ENCODE measurements around the gene ALK.

The ALK gene

GRCh38 chr2:29430382-29431112 lies 490.8 kb downstream of the ALK start:
- TF ChIP-seq, protein P1, sequence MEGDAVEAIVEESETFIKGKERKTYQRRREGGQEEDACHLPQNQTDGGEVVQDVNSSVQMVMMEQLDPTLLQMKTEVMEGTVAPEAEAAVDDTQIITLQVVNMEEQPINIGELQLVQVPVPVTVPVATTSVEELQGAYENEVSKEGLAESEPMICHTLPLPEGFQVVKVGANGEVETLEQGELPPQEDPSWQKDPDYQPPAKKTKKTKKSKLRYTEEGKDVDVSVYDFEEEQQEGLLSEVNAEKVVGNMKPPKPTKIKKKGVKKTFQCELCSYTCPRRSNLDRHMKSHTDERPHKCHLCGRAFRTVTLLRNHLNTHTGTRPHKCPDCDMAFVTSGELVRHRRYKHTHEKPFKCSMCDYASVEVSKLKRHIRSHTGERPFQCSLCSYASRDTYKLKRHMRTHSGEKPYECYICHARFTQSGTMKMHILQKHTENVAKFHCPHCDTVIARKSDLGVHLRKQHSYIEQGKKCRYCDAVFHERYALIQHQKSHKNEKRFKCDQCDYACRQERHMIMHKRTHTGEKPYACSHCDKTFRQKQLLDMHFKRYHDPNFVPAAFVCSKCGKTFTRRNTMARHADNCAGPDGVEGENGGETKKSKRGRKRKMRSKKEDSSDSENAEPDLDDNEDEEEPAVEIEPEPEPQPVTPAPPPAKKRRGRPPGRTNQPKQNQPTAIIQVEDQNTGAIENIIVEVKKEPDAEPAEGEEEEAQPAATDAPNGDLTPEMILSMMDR (IDR thresholded peaks at IDR 0.05): no peak

DNA sequence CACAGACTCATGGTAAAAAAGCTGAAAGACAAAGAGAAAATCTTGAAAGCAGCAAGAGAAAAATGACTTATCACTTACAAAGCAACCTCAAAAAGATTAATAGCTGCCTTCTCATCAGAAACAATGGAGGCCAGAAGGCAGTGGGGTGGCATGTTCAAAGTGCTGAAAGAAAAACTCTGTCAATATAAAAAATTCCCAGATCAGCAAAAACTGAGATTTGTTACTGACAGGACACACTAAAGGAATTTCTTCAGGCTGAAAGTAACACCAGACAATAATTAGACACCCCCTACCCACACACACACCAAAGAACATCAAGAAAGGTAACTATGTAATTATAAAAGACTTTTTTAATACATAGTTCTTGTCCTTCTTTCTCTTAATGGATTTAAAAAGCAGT lies 495.0 kb downstream of the ALK start:
- TF ChIP-seq, protein P1 (IDR thresholded peaks at IDR 0.05): no peak

DNA sequence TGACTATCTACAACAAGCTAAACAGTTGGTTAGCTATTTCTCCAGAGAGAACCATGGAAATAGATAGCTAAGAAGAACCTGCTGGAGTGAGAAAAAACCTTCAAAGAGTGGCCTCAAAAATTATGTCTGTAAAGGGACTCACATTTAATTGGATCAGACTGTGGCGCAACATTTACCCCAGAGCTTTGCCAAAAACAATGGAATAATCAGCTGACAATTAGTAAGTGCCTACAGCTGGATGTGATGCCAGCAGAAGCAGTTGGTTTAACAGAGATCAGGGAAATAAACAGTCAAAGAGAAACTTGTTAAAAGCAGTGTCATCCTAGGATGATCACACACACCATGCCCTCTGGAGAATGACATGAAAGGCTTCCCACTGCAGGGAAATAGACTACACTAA lies 495.5 kb downstream of the ALK start:
- TF ChIP-seq, protein P1 (IDR thresholded peaks at IDR 0.05): no peak

DNA sequence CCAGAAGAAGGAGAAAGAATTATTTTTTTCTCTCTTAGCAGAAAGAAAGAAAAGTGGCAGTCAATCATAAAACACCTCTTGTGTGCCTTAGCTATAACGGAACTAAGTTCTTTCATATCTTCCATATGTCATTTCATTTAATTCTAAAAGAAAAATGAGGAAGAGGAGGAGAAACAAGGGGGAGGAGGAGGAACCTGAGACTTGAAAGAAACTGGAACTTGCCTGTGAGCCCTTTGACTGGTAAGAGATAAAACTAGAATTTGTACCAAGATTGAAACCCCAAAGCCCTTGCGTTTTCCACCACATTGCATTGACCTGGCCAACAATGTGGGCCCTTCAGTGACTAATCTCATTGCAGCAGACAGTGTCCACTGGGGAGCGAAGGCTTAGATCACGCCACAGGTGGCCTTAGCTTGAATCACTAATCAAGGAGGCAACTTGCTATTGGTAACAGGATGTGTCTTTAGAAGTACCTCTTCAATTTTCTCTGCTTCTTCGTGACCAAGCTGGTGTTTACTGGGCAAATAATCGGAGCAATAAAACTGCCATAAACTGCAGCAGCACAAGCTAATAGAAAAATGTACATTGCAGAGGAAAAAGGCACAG lies 498.2 kb downstream of the ALK start:
- TF ChIP-seq, protein P1 (IDR thresholded peaks at IDR 0.05): no peak

DNA sequence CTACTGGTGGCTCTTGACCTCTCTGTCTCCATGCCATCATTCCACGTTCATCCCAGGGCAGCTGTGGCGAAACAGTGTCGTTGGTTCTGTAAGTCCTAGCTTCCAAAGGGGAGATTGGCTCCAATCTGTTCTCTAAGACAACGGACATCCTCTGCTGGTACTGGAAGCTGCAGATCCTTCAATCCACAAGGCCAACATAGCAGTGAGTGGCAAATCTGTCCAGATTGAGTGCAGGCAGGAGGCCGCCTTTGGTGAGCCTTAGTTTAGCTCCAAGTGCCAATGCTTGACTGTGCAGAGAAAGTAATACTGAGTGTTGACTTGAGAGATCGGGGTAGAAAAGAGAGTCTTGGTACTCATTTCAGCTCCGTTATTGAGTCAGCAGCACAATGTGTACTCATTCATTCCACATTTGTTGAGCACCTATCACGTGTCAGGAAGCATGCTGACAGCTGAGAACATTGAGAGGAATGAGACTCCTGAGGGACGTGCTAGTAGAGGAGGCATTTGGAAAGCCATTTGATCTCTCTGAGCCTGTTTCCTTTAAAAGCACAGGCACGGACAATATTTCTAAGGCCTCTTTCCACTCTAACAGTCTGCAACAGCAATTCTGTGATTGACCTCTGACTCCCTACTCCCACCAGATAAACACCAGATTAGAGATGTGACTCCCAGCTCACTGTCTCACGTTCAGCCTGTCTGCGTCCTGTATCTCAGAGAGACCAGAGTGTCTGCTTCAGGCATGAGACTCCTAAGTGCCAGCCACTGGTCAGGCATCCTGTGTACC lies 500.2 kb downstream of the ALK start:
- TF ChIP-seq, protein P1 (IDR thresholded peaks at IDR 0.05): no peak

DNA sequence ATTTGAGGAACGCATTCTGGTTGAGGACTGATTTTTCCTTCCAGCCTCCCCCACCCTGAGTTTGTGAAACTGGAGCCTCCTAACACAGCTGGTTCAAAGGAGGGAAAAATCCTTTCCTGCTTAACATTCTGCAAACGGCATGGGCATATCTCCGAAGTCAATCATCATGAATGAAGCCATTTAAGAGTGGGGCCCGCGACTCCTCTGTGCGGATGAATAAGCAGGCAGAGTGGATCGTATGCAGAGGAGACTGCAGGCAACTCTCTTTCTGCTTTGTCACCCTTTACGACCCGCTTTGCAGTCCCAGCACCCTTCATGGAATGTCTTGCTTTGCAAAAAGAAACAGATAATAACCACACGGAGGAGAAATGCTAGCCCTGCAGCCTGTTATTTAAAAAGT lies 500.9 kb downstream of the ALK start:
- TF ChIP-seq, protein P1 (IDR thresholded peaks at IDR 0.05): no peak

DNA sequence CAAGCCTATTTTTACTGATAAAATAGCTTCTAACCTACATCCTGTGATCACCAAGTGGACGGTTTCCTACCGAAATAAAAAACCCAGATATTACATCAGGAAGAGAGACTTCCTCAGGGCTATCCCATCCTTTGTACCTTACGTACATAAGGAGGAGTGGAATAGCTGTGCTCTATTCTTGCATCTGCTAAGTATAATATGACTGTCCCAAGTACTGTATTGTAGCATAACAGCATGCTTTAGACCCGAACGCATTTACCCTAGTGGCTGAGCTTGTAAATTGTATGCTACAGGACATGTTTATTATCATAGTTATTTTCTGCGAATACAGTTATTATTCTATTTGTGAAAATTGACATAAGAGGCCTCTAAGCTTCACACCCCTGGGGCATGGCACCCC lies 503.8 kb downstream of the ALK start:
- TF ChIP-seq, protein P1 (IDR thresholded peaks at IDR 0.05): no peak

All from LNCAP (cell line).